Tibial nerve (tissue), 4 donors: ENCODE measurements around the gene ATP8A2. TPM values are rescaled to one million over a fixed set of nuclear protein-coding genes. Genes with fewer than 3 reads are reported as not detected.

Experiments
- DNase-seq, 2 donors: peaks; one replicate each; pipeline ENCODE4 v3.0.0-alpha.2; 2019; ENCODE audit warnings: low spot score in 2 of 2
- H3K27ac ChIP-seq, 4 donors: fragments of 200-600 bp; sonication (generic) in 3 of 4; one replicate each; pipeline ENCODE4 v1.5.1; 2017 to 2019; ENCODE audit warnings: mild to moderate bottlenecking in 1 of 4
- H3K27me3 ChIP-seq, 2 donors: fragments of 200-600 bp; sonication (generic) in 1 of 2; one replicate each; pipeline versions ENCODE4 v1.5.1 to v1.6.0; 2017 to 2019
- H3K36me3 ChIP-seq, 3 donors: fragments of 200-600 bp; sonication (generic); one replicate each; pipeline ENCODE4 v1.5.1; 2018 to 2019
- H3K4me1 ChIP-seq, 4 donors: fragments of 200-600 bp; sonication (generic) in 3 of 4; one replicate each; pipeline ENCODE4 v1.5.1; 2017 to 2019
- H3K4me3 ChIP-seq, 4 donors: fragments of 200-600 bp; sonication (generic) in 3 of 4; one replicate each; pipeline ENCODE4 v1.5.1; 2017 to 2019; ENCODE audit warnings: mild to moderate bottlenecking in 1 of 4, moderate library complexity in 1 of 4
- H3K9me3 ChIP-seq, 4 donors: fragments of 200-600 bp; sonication (generic) in 3 of 4; one replicate each; pipeline ENCODE4 v1.5.1; 2017 to 2019
- CTCF ChIP-seq, 5 experiments: fragments of 200-600 bp in 3 of 5; fragments of 450-650 bp in 2 of 5; sonication (generic) in 3 of 5; IDR thresholded peaks; one replicate each; pipeline ENCODE4 v1.5.1; 2016 to 2019; ENCODE audit warnings: antibody characterized with exemption in 5 of 5, mild to moderate bottlenecking in 3 of 5, moderate library complexity in 2 of 5
- EP300 ChIP-seq, 2 donors: sonication (generic); formaldehyde crosslinking; IDR thresholded peaks; one replicate each; pipeline ENCODE4 v1.6.1; 2017; ENCODE audit warnings: antibody characterized with exemption in 2 of 2, mild to moderate bottlenecking in 1 of 2
- POLR2A ChIP-seq, 2 donors: fragments of 450-650 bp; IDR thresholded peaks; one replicate each; pipeline ENCODE4 v1.6.1; 2017; ENCODE audit warnings: antibody characterized with exemption in 2 of 2, mild to moderate bottlenecking in 2 of 2, moderate library complexity in 2 of 2
- WGBS, 2 donors: methylation state at CpG; one replicate each; pipeline ENCODE4 v1.1.5; 2018; 5-methylcytosine and 5-hydroxymethylcytosine counted together
- total RNA-seq, 4 donors: library from RNA; depleted of rRNA; stranded (reverse); fragments of >200 nt; gene quantifications; one replicate each; pipeline ENCODE4 v1.1.0, GENCODE V29; 2016

The ATP8A2 gene
- total RNA-seq, 4 donors from 2014 or later = 0.30 to 1.7 (median 0.61) TPM

GRCh38 chr13:25588336-25589060, 216.7 kb downstream of the ATP8A2 start:
- 89% methylated on average over 12 of the region's 12 CpGs for WGBS, 2 donors
- no peaks in the 10 kb centered on the region for H3K27me3 ChIP-seq
- H3K4me3 ChIP-seq = no peak overlapping the region
- no peaks in the 10 kb centered on the region for H3K36me3 ChIP-seq
- H3K27ac ChIP-seq = no peak overlapping the region
- no peak for TF ChIP-seq POLR2A (IDR thresholded peaks at IDR 0.05)
- no peak for TF ChIP-seq EP300 (IDR thresholded peaks at IDR 0.05)
- TF ChIP-seq CTCF (IDR thresholded peaks at IDR 0.05) = no peak
- no peak for DNase-seq
- H3K4me1 ChIP-seq = no peaks in the 10 kb centered on the region
- H3K9me3 ChIP-seq = no peaks in the 10 kb centered on the region

GRCh38 chr13:25598421-25598820, 226.6 kb downstream of the ATP8A2 start:
- H3K27ac ChIP-seq = no peak overlapping the region
- 49 to 58% methylated on average over 2 of the region's 2 CpGs for WGBS, 2 donors
- H3K4me3 ChIP-seq = no peak overlapping the region
- H3K36me3 ChIP-seq = no peaks in the 10 kb centered on the region
- no peak for DNase-seq
- no peak for TF ChIP-seq POLR2A (IDR thresholded peaks at IDR 0.05)
- no peak for TF ChIP-seq EP300 (IDR thresholded peaks at IDR 0.05)
- TF ChIP-seq CTCF (IDR thresholded peaks at IDR 0.05) = no peak
- H3K4me1 ChIP-seq = no peaks in the 10 kb centered on the region
- H3K9me3 ChIP-seq = no peaks in the 10 kb centered on the region
- no peaks in the 10 kb centered on the region for H3K27me3 ChIP-seq

DNA sequence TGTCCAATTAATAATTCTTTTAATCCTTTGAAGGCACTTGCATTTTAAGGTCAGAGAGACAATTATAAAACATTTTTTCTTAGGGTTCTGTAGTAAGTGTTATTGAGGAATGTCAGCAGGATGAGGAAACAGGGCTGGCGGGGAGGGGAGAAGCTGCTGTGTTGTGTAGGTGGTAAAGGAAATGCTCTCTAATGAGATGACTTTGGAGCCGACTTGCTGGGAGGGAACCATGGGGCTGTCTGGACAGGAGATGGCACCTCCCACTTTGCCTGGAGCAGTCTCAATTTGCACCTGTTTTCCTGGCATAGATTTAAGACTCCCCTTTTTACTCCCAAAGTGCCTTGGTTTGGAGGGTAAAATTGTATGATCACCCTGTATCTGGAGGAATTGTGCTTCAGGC, 230.4 kb downstream of the ATP8A2 start:
- Histone ChIP-seq H3K9me3 (no peaks in the 10 kb centered on the region), H3K4me3 (no peak overlapping the region), H3K27me3 (no peaks in the 10 kb centered on the region), H3K36me3 (no peaks in the 10 kb centered on the region), H3K27ac (no peak overlapping the region), H3K4me1 (no peaks in the 10 kb centered on the region)
- no peak for DNase-seq
- WGBS, 2 donors = 45 to 46% methylated on average over 2 of the region's 2 CpGs
- no peak for TF ChIP-seq POLR2A (IDR thresholded peaks at IDR 0.05)
- TF ChIP-seq EP300 (IDR thresholded peaks at IDR 0.05) = no peak
- TF ChIP-seq CTCF (IDR thresholded peaks at IDR 0.05) = no peak

- Histone ChIP-seq H3K36me3 (no peaks in the 10 kb centered on the region), H3K27me3 (no peaks in the 10 kb centered on the region), H3K9me3 (no peaks in the 10 kb centered on the region), H3K4me1 (no peaks in the 10 kb centered on the region), H3K27ac (no peak overlapping the region), H3K4me3 (no peak overlapping the region)
- TF ChIP-seq CTCF (IDR thresholded peaks at IDR 0.05) = no peak
- TF ChIP-seq POLR2A (IDR thresholded peaks at IDR 0.05) = no peak
- TF ChIP-seq EP300 (IDR thresholded peaks at IDR 0.05) = no peak
- no peak for DNase-seq
- WGBS, 2 donors = 73 to 76% methylated on average over 1 of the region's 1 CpG
Observed at GRCh38 chr13:25604106-25604505, 232.3 kb downstream of the ATP8A2 start.

DNA sequence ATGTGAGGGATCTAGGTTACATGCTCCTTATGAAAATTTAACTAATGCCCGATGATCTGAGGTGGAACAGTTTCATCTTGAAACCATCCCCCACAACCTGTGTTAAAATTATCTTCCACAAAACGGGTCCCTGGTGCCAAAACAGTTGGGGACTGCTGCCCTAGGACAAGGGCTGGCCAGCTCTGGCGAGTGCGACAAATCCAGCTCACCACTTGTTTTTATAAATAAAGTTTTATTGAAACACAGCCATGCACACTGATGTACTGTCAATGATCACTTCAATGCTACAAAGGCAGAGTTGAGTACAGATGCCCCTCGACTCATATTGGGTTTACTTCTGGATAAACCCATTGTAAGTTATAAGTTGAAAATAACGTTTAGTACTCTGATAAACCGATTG, 235.3 kb downstream of the ATP8A2 start:
- no peaks in the 10 kb centered on the region for H3K36me3 ChIP-seq
- no peak overlapping the region for H3K4me3 ChIP-seq
- peaks cover 0 to 7% (median 2%) of the 10 kb centered on the region in 4 donors for H3K9me3 ChIP-seq
- TF ChIP-seq CTCF (IDR thresholded peaks at IDR 0.05) = no peak
- no peak for TF ChIP-seq POLR2A (IDR thresholded peaks at IDR 0.05)
- TF ChIP-seq EP300 (IDR thresholded peaks at IDR 0.05) = no peak
- no peaks in the 10 kb centered on the region for H3K27me3 ChIP-seq
- H3K27ac ChIP-seq = no peak overlapping the region
- no peaks in the 10 kb centered on the region for H3K4me1 ChIP-seq
- DNase-seq = no peak
- WGBS, 2 donors = 89 to 93% methylated on average over 7 of the region's 7 CpGs
